DOHH2 (cell line): ENCODE measurements around the gene MYO10.

ENCODE experiments used
- H3F3A ChIP-seq: fragments of 200-600 bp; sonication (generic), shearing (Covaris generic); 2 replicates; pipeline ENCODE4 v1.6.0; 2016; ENCODE audit warnings: antibody characterized with exemption, mild to moderate bottlenecking; ENCODE audit not compliant: control insufficient read depth, insufficient read depth
- H3K27ac ChIP-seq: fragments of 200-600 bp; sonication (generic); 2 replicates; pipeline ENCODE4 v1.5.1; 2014; ENCODE audit warnings: low read depth, mild to moderate bottlenecking, low read length, moderate library complexity
- H3K27me3 ChIP-seq: fragments of 200-600 bp; sonication (generic); 2 replicates; pipeline ENCODE4 v1.6.1; 2014; ENCODE audit warnings: mild to moderate bottlenecking, low read length, mixed read lengths; ENCODE audit not compliant: control insufficient read depth
- H3K36me3 ChIP-seq: fragments of 200-600 bp; sonication (generic); 2 replicates; pipeline ENCODE4 v1.6.1; 2014; ENCODE audit warnings: mild to moderate bottlenecking, low read length, moderate library complexity, mixed read lengths; ENCODE audit not compliant: control insufficient read depth
- H3K4me1 ChIP-seq: fragments of 200-600 bp; sonication (generic); 2 replicates; pipeline ENCODE4 v1.6.1; 2014; ENCODE audit warnings: mild to moderate bottlenecking, low read length, mixed read lengths; ENCODE audit not compliant: control insufficient read depth
- H3K4me2 ChIP-seq: fragments of 200-600 bp; sonication (generic); 2 replicates; pipeline ENCODE4 v1.6.0; 2014; ENCODE audit warnings: mild to moderate bottlenecking, low read length, moderate library complexity
- H3K4me3 ChIP-seq: fragments of 200-600 bp; sonication (generic); 2 replicates; pipeline ENCODE4 v1.5.1; 2014; ENCODE audit warnings: mild to moderate bottlenecking, low read length, mixed read lengths
- H3K79me2 ChIP-seq: fragments of 200-600 bp; sonication (generic); 2 replicates; pipeline ENCODE4 v1.6.1; 2014; ENCODE audit warnings: mild to moderate bottlenecking, low read length, mixed read lengths; ENCODE audit not compliant: control insufficient read depth
- H3K9me2 ChIP-seq: fragments of 200-600 bp; sonication (generic); replicated peaks from 2 replicates; pipeline ENCODE4 v1.6.1; 2014; ENCODE audit warnings: mild to moderate bottlenecking, low read length, mixed read lengths; ENCODE audit not compliant: control insufficient read depth
- H3K9me3 ChIP-seq: fragments of 200-600 bp; sonication (generic); 2 replicates; pipeline ENCODE4 v1.6.1; 2014; ENCODE audit warnings: antibody characterized with exemption, low read length, mixed read lengths; ENCODE audit not compliant: control insufficient read depth, insufficient read depth
- H4K20me1 ChIP-seq: fragments of 200-600 bp; sonication (generic); 2 replicates; pipeline ENCODE4 v1.6.0; 2014; ENCODE audit warnings: low read depth, mild to moderate bottlenecking, antibody characterized with exemption, low read length, moderate library complexity; ENCODE audit not compliant: control insufficient read depth, insufficient read depth
- CTCF ChIP-seq: fragments of 200-600 bp; sonication (generic); IDR thresholded peaks from one replicate; pipeline ENCODE4 v1.5.1; 2014; ENCODE audit warnings: antibody characterized with exemption, mild to moderate bottlenecking, low read depth, low read length; ENCODE audit not compliant: poor library complexity, severe bottlenecking
- EZH2phosphoT487 ChIP-seq: fragments of 200-600 bp; sonication (generic); IDR thresholded peaks from 2 replicates; pipeline ENCODE4 v1.6.1; 2017; ENCODE audit warnings: borderline replicate concordance, mild to moderate bottlenecking, antibody characterized with exemption, low read length, moderate library complexity, mixed read lengths

The MYO10 gene

GRCh38 chr5:16862777-16863176, 73.3 kb downstream of the MYO10 start:
- Histone ChIP-seq H4K20me1 (no peaks in the 10 kb centered on the region), H3K79me2 (no peaks in the 10 kb centered on the region), H3K4me3 (no peak overlapping the region), H3K4me1 (no peaks in the 10 kb centered on the region), H3K27ac (no peak overlapping the region), H3K9me2 (no peaks in the 10 kb centered on the region), H3K4me2 (no peak overlapping the region), H3K27me3 (no peaks in the 10 kb centered on the region), H3K36me3 (no peaks in the 10 kb centered on the region), H3F3A (no peaks in the 10 kb centered on the region), H3K9me3 (no peaks in the 10 kb centered on the region)
- TF ChIP-seq CTCF: no peak
- no peak for TF ChIP-seq EZH2phosphoT487

DNA sequence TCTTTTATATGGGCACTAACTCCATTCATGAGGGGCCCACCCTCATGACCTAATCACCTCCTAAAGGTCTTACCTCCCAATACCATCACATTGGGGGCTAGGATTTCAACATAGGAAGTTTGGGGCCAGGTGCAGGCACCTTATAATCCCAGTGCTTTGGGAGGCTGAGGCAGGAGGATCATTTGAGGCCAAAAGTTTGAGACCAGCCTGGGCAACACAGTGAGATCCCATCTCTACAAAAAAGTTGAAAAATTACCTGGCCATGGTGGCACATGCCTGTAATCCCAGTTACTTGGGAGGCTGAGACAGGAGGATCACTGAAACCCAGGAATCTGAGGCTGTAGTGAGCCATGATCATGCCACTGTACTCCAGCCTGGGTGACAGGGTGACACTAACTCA, 76.7 kb downstream of the MYO10 start:
- no peak overlapping the region for H3K4me3 ChIP-seq
- no peaks in the 10 kb centered on the region for H3K27me3 ChIP-seq
- no peaks in the 10 kb centered on the region for H3K36me3 ChIP-seq
- H3K9me3 ChIP-seq: no peaks in the 10 kb centered on the region
- H3K79me2 ChIP-seq: no peaks in the 10 kb centered on the region
- H3K27ac ChIP-seq: no peak overlapping the region
- no peaks in the 10 kb centered on the region for H3F3A ChIP-seq
- H3K4me2 ChIP-seq: no peak overlapping the region
- H3K9me2 ChIP-seq: no peaks in the 10 kb centered on the region
- TF ChIP-seq CTCF (no peak), EZH2phosphoT487 (no peak)
- no peaks in the 10 kb centered on the region for H3K4me1 ChIP-seq
- no peaks in the 10 kb centered on the region for H4K20me1 ChIP-seq

GRCh38 chr5:16858151-16858550, 77.9 kb downstream of the MYO10 start:
- Histone ChIP-seq H3K4me2 (no peak overlapping the region), H3K27me3 (no peaks in the 10 kb centered on the region), H3K4me3 (no peak overlapping the region), H3K79me2 (no peaks in the 10 kb centered on the region), H3K9me3 (no peaks in the 10 kb centered on the region), H3K9me2 (no peaks in the 10 kb centered on the region), H3K36me3 (no peaks in the 10 kb centered on the region), H4K20me1 (no peaks in the 10 kb centered on the region), H3K27ac (no peak overlapping the region), H3F3A (no peaks in the 10 kb centered on the region), H3K4me1 (no peaks in the 10 kb centered on the region)
- TF ChIP-seq CTCF (no peak), EZH2phosphoT487 (no peak)

GRCh38 chr5:16857635-16858034, 78.5 kb downstream of the MYO10 start:
- Histone ChIP-seq H3K4me3 (no peak overlapping the region), H3K27me3 (no peaks in the 10 kb centered on the region), H4K20me1 (no peaks in the 10 kb centered on the region), H3F3A (no peaks in the 10 kb centered on the region), H3K36me3 (no peaks in the 10 kb centered on the region), H3K79me2 (no peaks in the 10 kb centered on the region), H3K4me1 (no peaks in the 10 kb centered on the region), H3K4me2 (no peak overlapping the region), H3K9me3 (no peaks in the 10 kb centered on the region), H3K27ac (no peak overlapping the region), H3K9me2 (no peaks in the 10 kb centered on the region)
- no peak for TF ChIP-seq EZH2phosphoT487
- no peak for TF ChIP-seq CTCF
